A204.1 (cell line): Measurements from ENCODE around the gene EFR3B.
"Not testable (repeated sequence)": the region's sequence is repeated elsewhere in the genome, so short reads cannot be mapped to it uniquely, and the experiment has no call there.

Experiments
- FAIRE-seq: peaks from 2 replicates; lab custom pipeline; 2012; peaks lifted over from hg19 to GRCh38; lab: Jason Lieb, UNC

The EFR3B gene, protein sequence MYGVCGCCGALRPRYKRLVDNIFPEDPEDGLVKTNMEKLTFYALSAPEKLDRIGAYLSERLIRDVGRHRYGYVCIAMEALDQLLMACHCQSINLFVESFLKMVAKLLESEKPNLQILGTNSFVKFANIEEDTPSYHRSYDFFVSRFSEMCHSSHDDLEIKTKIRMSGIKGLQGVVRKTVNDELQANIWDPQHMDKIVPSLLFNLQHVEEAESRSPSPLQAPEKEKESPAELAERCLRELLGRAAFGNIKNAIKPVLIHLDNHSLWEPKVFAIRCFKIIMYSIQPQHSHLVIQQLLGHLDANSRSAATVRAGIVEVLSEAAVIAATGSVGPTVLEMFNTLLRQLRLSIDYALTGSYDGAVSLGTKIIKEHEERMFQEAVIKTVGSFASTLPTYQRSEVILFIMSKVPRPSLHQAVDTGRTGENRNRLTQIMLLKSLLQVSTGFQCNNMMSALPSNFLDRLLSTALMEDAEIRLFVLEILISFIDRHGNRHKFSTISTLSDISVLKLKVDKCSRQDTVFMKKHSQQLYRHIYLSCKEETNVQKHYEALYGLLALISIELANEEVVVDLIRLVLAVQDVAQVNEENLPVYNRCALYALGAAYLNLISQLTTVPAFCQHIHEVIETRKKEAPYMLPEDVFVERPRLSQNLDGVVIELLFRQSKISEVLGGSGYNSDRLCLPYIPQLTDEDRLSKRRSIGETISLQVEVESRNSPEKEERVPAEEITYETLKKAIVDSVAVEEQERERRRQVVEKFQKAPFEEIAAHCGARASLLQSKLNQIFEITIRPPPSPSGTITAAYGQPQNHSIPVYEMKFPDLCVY

DNA sequence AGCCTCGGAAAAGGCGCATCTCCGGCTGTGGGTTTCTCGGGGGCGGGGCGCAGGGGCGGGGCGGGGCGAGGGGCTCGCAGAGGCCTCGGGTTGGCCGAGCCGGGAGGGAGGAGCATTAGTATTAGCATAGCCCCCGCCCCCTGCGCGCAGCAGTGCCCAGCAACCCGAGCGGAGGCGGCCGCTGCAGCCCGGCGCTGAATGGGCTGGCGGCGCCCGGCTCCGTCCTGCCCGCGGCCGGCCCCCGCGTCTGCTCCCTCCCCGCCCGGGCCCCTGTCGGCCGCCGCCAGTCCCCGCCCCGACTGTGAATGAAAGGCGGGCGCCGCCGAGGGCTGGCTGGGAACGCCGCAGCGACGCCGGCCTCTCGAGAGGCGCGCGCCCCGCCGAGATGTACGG is at the start of gene EFR3B:
TSS of gene EFR3B (plus strand) at position 149 of the 393 bp plus-strand sequence. CDS start at position 386, 237 bp downstream.
- no peak for FAIRE-seq

DNA sequence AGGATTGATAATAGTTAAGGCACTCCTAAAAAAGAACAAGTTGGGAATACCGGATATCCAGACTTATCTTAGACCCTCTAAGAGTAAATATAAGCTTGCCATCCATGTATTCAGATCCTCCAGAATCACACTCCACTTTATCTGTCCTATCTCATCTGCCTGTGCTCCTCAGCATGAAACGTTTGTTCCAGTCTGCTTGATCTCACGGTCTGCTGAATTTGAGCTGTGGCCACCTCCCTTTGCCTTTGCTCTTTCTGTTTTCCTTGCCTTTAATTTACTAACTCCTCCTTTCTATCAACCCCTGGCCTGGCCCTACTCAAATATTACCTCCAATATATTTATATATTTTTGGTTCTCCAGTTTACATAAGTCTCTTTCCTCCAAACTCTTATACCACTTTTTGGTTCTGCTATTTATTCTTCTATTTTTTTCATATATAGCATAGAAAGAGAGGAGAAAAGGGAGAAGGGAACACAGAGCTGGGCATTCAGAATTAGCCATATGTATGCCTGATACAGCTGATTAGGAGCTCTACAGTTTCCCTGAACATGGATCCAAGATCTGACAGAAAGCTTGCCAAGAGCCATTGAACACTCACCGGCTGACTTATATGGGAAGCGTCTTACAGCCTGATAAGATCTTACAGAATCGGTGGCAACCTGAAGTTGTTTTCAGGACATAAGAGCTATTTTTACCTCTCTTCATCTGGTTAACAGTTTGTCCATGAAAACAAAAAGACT is 48.3 kb upstream of the EFR3B start:
- FAIRE-seq, result no peak

DNA sequence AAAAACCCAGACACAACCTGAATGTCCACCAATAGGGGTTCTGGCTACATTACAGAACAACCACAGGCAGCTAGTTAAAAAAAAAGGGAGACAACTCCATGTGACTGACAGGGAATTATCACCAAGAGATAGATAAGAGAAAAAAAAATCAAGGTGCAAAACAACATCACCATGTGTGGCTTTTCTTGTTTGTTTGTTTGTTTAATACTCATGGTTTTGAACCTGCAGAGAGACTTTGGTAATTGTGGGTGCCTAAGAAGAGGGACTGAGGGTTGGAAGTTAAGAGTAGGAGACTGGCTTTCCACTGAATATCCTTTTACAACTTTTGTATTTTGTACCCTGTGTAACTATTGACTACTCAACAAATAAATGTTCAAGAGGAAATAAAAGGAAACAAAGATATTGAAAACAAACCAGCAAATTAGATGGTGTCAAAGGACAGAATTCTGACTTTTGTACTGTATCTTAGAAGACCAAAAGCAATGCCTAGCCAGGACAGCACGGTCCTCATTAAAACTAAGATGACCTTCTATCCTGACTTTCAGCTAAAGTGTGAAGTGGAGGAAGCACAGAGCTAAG is 47.6 kb upstream of the EFR3B start:
- no peak for FAIRE-seq

DNA sequence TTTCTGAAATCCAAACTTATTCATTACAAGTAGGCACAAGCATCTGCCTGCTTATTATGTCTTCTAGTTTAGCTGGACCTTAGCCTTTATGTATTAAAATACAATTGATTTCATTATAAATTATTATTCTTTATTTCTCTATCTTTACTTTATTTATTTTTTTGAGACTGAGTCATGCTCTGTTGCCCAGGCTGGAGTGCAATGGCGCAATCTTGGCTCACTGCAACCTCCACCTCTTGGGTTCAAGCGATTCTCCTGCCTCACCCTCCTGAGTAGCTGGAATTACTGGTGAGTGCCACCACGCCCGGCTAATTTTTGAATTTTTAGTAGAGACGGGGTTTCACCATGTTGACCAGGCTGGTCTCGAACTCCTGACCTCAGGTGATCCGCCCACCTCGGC is 42.8 kb upstream of the EFR3B start:
- not testable (repeated sequence) for FAIRE-seq

DNA sequence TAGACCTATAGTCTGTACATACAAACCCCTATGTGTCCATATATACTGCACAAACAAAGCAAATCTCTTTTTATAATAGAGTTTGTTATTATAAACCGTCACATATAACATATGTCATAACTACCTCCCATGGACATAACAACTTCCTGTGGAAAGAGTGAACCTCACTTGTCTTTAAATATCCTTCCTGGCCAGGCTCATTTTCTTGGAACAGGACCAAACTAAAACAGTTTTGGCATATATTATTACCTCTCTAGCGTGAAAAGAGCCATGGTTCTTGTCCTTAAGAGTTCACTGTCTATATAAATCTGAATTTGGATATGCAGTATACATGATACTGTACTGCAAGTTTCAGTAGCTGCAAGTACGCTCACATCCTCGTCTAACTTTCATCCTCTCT is 41.8 kb upstream of the EFR3B start:
- no peak for FAIRE-seq

DNA sequence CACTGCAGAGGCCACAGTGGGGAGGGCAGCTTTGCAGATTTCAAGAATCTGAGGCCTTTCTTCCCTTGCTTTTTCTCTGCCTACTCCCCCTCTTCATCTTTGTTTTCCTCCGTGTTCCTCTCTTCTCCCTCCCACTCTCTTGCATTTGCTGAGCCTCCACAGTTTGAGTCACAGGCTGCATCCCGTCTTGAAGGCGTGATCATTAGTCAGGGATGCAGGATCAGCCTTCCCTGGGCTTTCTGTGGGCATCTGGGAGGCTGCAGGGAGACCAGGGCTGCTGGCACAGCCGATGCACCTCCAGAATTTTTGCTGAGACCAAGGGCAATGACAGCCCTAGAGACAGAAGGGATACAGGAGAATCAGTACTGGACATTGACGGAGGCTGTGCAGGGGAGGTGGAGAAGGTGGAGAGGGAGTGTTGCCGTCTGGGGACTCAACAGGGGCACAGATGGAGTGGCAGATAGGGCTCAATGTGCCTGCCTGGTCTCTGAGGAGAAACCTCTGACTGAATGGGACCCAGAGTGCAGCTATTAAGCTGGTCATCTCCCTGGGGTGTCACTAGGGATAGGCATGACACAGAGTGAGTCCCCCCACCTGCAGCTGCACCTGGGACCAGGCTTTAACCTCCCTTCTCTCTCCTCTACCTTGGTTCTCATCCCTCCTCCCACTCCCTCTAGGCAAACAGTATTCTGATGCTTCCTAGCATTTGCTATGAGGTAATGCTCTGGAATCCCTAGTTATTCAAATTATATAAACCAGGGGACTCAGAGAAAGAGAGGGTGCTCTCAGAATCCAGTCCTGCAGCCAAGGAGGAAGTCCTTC is 41.2 kb upstream of the EFR3B start:
- no peak for FAIRE-seq

DNA sequence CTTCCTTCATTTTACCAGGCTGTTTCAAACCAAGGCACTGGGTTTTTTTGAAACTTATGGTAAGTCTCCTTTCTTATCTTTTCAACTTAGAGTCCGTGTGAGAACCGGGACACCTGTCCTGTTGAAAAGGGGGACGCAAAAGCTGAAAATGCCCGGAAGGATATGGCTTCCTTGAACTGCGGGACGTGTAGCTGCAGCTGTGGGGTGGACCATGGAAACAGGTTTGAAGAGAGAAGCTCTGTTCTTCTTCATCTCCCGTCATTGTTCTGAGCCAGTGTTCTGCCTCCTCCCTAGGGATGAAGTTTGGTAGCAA is 40.6 kb upstream of the EFR3B start:
- FAIRE-seq, result no peak

DNA sequence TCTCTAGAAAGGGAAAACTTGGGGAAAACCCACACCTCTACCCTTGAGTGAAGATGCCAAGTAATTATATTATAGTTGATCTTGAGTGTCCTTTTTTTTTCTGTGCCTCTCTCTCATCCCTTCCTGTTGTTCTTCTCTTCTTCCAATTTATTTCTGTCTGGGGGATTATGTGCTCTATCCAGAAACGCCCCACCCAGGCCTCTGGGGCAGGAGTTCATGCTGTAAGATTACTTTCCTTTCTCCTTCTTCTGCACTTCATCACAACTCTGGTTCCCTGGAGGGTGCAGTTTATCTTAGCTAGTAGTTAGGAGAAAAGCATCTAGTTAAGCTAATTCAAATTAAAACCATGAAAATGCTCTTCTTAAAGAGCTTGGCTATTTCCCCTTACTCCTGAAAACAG is 39.8 kb upstream of the EFR3B start:
- FAIRE-seq, result no peak

DNA sequence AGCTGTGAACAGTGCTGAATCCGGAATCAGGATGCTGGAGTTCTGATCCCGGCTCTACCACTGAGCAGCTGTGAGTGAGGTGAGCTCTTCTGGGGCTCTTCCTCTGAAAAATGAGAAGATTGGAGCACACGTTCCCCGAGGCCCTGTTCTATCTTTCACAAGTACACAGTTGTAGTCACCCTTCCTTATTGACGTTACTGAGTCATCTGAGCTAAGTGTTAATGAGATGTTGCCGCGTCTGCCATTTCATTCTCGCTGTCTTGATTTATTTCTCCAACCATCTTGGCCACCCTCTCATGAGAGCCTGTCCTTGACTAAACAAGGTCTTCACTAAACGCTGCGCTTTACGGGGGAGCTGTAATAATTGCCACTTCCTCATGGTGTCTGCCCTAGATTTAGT is 31.9 kb upstream of the EFR3B start:
- no peak for FAIRE-seq

DNA sequence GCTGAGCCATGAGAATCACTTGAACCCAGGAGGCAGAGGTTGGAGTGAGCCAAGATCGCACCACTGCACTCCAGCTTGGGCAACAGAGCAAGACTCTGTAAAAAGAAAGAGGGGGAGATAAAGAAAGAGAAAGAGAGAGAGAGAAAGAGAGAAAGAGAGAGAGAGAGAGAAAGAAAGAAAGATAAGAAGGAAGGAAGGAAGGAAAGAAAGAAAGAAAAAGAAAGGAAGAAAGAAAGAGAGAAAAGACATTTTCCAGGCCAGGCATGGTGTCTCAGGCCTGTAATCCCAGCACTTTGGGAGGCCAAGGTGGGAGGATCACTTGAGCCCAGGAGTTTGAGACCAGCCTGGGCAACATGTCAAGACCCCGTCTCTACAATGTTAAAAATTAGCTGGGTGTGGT is 30.5 kb upstream of the EFR3B start:
- not testable (repeated sequence) for FAIRE-seq

DNA sequence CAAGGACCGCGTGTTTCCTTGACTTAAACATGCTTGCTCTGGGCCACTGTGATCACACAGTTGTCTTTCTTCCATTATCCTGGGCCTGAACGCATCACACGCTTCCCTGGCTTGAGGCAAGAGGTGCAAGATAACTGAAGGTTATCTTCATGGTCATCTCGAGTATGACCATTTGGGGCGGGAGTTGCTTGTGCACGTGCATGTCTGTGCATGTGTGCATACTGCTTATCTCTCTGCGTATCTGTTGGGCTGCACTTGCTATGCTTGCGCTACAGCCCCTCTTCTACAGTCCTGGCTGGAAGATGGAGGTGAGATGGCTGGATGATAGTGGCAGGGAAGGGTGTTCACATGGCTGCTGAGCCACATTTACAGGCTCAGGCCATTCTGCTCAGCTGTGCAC is 27.2 kb upstream of the EFR3B start:
- FAIRE-seq, result no peak

DNA sequence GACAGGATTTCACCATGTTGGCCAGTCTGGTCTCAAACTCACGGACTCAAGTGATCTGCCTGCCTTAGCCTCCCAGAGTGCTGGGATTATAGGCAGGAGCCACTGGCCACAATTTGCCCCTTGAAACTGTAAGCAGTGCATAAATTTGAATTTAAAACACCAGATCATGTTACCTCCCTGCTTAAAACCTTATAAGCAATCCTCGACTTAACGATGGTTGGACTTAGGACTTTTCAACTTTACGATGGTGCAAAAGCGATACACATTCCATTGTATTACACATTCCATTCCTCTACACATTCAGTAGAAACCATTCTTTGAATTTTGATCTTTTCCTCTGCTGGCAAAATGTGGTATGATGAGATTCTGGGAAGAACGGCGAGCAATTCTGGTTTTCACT is 23.2 kb upstream of the EFR3B start:
- no peak for FAIRE-seq

DNA sequence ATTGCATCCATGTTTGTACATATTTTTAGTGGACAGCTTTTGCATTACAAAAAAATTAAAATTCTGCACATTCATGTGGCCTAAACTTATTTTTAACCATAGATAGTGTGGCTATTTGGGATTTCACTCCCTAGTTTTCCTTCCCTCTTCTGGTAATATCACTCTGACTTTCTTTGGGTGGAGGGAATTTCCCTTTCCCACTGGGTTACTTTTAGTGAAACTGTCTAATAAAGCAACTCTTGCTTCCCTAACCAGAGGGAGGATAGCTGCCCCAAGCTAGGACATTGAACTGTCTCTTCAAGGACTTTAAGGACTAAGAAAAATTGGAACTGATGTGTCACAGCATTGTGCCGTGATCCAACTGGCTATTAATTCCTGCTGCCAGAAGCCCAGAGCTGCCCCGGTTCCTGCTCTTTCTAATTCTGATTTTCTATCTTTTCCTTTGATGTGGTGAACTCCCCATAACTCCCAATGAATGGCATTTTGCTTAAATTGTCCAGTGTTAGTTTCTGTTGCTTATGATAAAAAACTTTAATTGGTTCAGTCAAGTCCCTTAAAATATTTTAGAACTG is 20.0 kb upstream of the EFR3B start:
- FAIRE-seq, result no peak

DNA sequence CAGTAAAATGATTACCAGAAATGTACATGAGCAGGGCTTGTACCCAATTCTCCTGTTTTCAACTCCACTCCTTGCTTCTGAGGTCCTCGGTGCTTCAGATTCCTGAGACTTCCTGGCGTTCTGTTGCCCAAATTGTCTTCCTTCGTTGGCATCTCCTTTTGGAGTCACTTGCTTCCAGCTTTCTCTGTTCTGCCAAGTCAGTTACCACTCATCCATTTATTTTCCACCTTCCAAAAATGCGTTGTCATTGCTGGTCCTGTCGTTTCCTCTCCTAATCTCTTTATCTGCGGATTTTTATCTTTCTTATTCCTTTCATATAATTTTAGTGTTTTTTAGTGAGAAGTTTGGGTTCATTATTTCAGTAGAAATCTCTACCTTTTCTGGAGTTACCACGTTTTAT is 18.5 kb upstream of the EFR3B start:
- no peak for FAIRE-seq

DNA sequence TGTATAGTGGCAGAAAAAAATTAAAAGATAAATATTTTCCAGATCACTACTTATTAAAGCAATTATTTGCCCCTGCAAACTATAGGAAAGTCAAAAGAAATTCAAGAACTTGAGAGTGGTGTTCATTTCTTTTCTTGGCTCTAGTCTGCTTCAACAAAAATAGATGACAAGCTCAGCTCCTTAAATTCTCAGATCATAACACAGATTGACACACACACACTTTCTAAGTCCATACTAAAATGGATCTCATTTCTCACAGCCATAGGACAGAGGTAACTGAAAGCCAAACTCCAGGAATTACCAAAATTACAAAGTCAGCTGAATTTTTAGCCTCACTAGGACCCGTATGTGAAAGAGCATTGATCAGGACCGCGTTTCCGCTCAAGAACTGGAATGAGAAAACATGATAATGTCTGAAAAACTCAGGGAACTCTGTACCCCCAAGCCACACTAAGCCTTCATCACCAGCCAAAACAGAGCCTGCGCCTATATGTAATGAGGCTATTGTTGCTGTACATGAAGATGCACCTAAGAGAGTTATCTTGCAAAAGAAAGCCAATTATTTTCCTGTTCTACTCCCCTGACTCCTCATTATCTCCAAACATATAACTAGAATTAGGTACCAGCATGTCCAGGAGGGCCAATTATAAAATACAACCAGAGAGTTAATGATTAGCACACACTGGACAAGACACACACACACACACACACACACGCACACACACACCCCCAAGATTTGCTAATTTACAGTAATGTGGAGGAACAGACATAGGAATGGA is 16.5 kb upstream of the EFR3B start:
- FAIRE-seq, result no peak

DNA sequence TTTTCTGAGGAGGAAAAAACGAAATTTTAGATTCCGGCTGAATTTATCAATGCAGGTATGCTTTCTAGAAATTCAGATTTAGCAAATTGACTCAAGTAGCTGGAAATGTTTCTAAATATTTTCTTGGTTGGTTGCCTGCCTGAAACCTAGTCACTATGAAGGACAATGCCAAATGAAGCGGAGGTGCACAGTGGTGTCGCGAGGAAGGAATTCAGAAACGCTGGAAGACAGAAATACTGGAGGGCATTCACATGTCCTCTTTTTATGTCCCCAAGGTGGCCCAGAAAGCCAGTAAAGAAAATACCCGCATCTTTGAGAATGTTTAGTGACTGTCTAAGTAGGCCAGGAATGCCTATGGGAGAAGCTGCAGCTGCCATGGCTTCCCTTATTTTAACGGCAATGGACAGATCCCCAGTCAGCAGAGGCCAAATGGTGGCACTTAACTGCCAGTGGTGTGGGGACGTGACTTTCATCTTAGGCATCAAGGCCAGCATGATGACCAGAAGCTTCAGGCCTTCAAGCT is 15.8 kb upstream of the EFR3B start:
- no peak for FAIRE-seq

DNA sequence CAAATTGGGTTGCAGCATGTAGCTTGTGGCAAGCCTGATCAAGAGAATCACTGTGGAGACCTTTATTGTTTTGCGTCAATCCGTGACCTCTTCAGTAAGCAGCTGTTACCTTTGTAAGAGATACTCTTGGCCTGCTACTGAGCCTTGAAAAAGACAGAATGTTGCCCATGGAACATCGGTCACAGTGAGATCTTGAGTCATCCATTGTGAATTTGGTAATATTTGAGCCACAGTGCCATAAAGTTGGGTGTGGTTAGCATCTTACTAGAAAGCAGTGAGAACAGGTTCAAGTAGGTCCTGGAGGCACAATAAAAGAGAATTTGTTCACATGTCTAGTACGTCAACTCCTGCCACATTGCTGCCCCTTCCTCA is 12.7 kb upstream of the EFR3B start:
- no peak for FAIRE-seq

DNA sequence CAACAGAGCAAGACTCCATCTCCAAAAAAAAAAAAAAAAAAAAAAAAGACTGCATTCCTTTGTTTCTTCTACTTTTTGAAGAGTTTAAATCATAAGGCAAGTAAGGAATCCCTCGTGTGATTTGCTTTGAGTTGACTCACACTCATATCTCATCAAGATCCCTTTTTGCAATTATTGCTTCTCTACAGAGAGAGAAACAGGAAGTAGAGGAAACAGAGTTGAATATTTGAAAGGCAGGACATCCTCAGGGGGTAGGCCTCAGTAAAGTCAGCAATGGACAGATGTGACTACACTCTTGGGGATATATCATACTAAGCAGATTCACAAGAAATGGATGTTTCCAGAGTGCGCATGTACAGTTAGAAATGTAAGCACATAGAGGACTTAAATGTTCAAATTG is 11.2 kb upstream of the EFR3B start:
- no peak for FAIRE-seq

DNA sequence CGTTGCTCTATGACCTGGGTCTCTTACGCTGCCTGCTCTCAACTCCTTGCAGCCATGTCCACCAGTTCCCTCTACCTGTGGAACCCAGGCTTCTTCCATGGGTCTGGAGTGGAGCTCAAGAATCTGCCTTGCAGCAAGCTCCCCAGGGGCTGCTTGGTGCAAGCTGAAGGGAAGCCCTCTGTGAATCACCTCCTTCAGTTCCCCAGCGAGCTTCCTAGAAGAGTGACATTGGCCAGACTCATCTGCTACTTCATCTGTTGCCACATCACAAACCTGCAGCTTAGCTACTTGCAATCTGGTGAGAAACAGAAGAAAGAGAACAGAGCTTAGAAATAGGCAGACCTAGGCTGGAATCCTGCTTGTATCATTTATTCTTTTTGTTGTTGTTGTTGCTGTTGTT is 9.8 kb upstream of the EFR3B start:
- no peak for FAIRE-seq

DNA sequence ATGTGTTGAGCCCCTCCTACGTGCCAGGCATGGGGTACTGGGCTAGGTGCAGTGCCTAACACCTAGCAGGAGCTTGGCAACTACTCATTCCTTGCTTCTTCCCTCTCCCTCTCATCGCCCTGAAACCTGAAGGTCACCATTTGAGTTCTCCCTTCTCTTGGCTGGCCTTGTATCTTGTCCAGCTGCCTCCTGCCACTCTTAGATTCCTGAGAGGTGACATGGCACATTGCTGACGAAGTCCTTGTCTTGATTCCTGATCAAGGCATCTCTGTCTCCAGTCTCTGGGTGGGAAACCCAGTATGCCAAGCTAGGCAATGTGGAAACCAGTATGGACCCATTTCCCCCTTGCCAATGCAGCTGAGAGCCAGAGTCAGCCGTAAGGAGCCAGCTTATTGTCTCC is 9.0 kb upstream of the EFR3B start:
- no peak for FAIRE-seq

DNA sequence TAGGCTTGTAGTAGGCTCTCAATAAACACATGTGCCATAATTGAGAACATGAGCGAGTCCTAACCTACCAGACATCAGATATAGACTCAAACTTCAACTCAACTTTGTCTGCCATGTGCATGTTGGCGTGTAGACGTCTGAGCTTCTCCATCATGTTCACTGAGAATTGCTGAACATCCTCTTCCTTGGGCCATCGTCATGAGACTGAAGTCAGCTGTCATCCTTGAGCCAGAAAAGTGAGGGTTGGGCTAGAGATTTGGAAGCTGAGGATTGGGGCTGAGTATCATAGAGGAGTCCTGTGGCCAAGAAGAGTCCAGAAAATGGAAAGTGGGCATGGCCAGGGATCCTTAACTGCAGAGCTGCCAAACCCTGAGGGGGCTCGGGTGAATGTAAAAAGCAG is 7.8 kb upstream of the EFR3B start:
- no peak for FAIRE-seq
